ENCODE data around the gene CSF2. TPM values are rescaled to one million over a fixed set of nuclear protein-coding genes. Genes with fewer than 3 reads are reported as not detected.

Gene CSF2
- total RNA-seq = not detected in 2 replicates
- not detected for polyA plus RNA-seq (2012)

DNA sequence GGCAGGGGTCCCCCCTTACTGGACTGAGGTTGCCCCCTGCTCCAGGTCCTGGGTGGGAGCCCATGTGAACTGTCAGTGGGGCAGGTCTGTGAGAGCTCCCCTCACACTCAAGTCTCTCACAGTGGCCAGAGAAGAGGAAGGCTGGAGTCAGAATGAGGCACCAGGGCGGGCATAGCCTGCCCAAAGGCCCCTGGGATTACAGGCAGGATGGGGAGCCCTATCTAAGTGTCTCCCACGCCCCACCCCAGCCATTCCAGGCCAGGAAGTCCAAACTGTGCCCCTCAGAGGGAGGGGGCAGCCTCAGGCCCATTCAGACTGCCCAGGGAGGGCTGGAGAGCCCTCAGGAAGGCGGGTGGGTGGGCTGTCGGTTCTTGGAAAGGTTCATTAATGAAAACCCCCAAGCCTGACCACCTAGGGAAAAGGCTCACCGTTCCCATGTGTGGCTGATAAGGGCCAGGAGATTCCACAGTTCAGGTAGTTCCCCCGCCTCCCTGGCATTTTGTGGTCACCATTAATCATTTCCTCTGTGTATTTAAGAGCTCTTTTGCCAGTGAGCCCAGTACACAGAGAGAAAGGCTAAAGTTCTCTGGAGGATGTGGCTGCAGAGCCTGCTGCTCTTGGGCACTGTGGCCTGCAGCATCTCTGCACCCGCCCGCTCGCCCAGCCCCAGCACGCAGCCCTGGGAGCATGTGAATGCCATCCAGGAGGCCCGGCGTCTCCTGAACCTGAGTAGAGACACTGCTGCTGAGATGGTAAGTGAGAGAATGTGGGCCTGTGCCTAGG is at the start of gene CSF2:
Gene CSF2, plus strand, starts transcription at position 559 of the 783 bp plus-strand sequence. Its CDS starts 35 bp downstream, at position 594.
- DNase-seq (ENCODE audit: low read depth) = no peak

- DNase-seq (ENCODE audit: low read depth) = no peak
Measured at GRCh38 chr5:132024117-132024435, 49.5 kb upstream of the CSF2 start.

DNA sequence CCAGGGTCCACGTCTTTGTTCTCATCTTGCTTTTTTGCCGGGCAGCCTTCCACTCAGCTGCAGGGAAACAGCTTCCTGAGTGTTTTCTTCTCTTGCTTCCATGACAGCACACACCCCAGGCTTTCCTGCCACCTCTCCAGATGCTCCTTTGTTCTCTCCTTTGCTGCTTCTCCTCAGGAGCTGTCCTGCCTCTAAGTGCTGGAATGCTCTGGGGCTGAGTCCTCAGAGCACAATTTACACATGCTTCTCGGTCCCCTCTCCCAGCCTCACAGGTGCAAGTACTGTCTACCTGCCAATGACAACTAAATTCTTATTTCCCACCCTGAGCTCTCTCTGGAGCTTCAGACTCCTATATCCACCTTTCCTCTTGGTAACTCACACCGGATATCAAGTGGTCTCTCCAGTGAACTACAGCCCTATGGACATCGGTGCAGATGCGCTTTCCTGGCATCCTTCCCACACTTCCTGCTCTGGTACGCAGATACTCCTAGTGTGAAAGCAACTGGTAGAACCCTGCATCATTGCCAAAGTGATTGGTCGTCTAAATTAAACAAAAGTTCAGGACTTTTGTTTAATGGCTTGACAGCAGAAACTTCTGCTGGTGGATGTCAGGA is 48.7 kb upstream of the CSF2 start:
- DNase-seq (ENCODE audit: low read depth) = peak; percentile 15

DNA sequence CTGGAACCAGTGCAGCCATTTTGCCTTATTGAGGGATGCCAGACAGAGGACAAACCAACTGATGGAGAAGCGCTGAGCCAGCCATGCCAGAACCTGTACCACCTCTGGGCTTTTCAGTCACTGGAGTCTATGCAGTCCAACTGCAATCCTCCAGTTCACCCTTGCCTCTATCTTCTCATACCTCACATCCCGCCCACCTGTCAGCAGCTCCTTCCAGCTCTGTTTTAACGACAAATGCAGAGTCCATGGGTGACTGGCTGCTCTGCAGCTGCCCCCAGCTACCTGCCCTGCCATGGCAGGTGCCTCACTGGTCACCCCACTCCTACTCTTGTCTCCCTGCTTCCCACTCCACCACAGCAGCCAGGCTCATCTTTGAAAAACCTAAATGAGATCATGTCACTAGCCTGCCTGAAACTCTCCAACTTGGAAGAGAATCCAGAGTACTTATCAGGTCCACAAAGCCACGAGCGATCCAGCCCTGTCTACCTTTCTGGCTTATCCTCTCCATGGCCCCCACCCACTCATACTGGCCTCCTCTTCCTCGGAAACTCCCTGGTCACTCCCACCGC is 48.1 kb upstream of the CSF2 start:
- no peak for DNase-seq (ENCODE audit: low read depth)

- no peak for DNase-seq (ENCODE audit: low read depth)
Measured at GRCh38 chr5:132026516-132027008, 47.0 kb upstream of the CSF2 start.

- DNase-seq (ENCODE audit: low read depth) = no peak
Measured at GRCh38 chr5:132027027-132027426, 46.6 kb upstream of the CSF2 start.

GRCh38 chr5:132029609-132030330 is 43.8 kb upstream of the CSF2 start:
- no peak for DNase-seq (ENCODE audit: low read depth)

DNA sequence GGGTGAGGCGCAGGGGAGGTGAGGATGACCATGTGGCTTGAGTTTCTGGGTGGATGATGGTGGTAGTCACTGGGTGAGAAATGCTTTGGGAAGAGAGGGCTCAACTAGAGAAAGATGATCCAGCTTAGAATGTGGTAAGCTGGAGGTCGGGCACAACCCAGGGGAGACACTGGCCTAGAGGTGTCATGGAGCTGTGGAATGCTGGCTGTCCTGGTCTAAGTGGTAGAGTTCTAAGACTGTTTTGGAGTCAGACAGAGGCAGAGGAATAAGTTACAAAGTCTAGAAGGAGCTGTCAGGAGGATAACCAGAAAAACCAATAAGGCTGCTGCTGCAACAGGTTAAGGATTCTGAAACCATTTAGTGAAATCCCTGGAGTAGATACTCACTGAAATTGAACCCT is 43.0 kb upstream of the CSF2 start:
- no peak for DNase-seq (ENCODE audit: low read depth)

DNA sequence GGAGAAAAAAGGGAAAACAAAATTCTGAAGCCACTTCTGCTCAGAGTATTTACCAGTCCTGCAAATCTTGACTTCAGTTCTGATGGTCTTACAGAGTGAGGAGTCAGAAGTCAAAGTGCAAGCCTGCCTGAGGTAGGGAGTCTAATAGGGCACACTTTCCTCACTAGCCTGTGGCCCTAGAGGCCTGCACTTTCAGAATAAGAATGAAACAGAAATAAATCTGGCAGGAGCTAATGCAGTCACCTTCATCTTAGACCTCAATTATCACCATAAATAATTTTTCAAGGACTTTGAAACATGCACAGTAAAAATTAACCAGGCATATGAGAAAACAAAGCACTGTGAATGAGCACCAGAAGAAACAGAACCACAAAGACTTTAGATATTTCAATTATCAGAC is 41.4 kb upstream of the CSF2 start:
- no peak for DNase-seq (ENCODE audit: low read depth)

DNA sequence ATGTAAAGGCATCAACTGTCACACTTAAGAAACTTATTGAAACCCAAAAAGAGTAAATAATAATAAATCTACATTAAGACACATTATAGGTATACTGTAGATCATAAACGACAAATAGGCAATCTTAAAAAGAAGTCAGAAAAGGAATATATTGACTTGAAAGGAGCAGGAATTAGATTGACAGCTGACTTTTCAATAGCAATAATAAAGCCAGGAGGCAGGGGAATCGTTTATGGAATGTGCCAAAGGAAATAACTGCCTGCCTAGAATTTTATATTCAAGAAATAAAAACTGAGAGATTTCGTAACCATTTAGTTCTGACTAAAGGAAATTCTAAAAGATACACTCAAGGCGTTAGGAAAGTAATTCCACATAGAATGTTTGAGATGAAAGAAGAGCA is 40.5 kb upstream of the CSF2 start:
- no peak for DNase-seq (ENCODE audit: low read depth)

GRCh38 chr5:132037353-132037752 is 36.2 kb upstream of the CSF2 start:
- no peak for DNase-seq (ENCODE audit: low read depth)

GRCh38 chr5:132044207-132044606 is 29.4 kb upstream of the CSF2 start:
- DNase-seq (ENCODE audit: low read depth) = no peak

GRCh38 chr5:132046880-132047299 is 26.7 kb upstream of the CSF2 start:
- no peak for DNase-seq (ENCODE audit: low read depth)

GRCh38 chr5:132049093-132049492 is 24.5 kb upstream of the CSF2 start:
- DNase-seq (ENCODE audit: low read depth) = no peak

GRCh38 chr5:132049559-132049958 is 24.0 kb upstream of the CSF2 start:
- no peak for DNase-seq (ENCODE audit: low read depth)

GRCh38 chr5:132050136-132050535 is 23.5 kb upstream of the CSF2 start:
- no peak for DNase-seq (ENCODE audit: low read depth)

DNA sequence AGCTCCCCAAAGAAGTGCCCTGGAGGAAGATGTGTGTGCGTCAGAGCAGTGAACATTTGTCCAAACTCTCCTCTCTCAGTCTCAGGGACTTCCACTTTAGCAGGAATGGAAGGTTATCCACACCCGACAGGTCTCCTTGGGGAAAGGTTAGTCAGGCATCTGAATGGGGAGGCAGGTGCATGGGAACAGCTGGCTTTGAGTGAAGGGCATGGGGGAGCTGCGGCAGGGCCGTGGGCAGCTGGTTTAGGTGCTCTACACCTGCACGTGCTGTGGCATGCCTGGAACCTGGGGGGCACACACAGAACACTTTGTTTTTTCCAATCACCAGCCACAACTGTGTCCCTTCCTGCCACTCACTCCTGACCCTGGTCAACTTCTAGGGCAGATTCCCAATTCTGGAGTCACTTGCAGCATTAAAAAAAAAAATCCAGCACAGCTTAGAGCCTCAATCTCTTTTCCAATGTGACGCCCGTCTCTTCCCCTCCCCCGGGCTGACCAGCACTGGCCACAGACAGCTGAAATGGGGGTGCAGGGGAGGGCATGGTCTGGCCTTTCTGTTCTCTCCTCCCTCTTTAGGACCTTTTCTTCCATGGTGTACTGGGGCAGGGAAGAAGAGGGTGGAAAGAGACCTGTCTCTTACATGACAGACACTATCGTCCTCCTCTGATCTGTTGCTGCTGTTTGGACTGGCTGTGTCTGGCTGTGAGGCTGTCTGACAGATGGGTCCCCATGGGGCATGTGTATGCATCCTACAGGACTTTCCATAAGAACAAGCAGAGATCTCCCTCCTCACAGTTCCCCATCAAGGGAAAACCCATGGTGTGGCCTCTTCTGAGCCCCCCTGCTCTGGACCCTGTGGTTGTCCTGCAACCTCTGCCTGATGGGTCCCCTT is 22.7 kb upstream of the CSF2 start:
- DNase-seq (ENCODE audit: low read depth) = no peak

DNA sequence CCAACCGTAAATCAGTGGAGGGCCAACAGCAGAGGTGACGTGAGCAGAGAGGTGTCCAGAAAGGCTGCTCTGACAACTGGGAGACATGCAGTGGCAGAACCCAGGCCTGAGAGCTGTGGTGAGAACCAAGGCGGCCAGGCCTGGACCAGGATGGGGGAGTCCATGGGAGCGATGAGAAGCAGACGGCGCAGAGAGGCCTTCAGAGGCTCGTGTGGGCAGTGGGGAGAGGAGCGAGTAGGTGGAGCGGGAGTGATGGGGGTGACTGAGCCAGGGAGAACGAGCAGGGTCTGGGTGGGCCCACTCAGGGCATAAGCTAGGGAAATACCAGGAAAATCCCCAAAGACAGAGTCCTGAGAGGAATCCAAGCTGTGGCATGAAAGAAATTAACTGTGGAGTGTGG is 21.1 kb upstream of the CSF2 start:
- no peak for DNase-seq (ENCODE audit: low read depth)

- DNase-seq (ENCODE audit: low read depth) = no peak
Measured at GRCh38 chr5:132053483-132053882, 20.1 kb upstream of the CSF2 start.

GRCh38 chr5:132054031-132054696 is 19.4 kb upstream of the CSF2 start:
- DNase-seq (ENCODE audit: low read depth) = no peak
